ENCODE measurements around the gene KCNH6.
A peak's percentile ranks its signal among the peaks of the same experiment; 100 is the strongest.

Gene KCNH6

GRCh38 chr17:63549946-63550816 is 27.0 kb downstream of the KCNH6 start, which contains the start of gene DCAF7 (continued):
- TF ChIP-seq ZSCAN30 (tag by site-specific recombination; IDR thresholded peaks at IDR 0.05) (peak; percentile 49), ZBTB8A (tag by site-specific recombination; IDR thresholded peaks at IDR 0.05) (peak; percentile 89), ZBTB7A (tag by site-specific recombination; IDR thresholded peaks at IDR 0.05; ENCODE audit: low read depth) (peak; percentile 39; the same call in 1 of the 2 replicates), ZNF133 (tag by site-specific recombination; IDR thresholded peaks at IDR 0.05) (no peak), ZNF501 (tag by site-specific recombination; IDR thresholded peaks at IDR 0.05) (peak; percentile 86), SCRT2 (tag by site-specific recombination; IDR thresholded peaks at IDR 0.05) (peak; percentile 95), SP7 (tag by site-specific recombination; IDR thresholded peaks at IDR 0.05) (peak; percentile 74; the same call in 1 of the 2 replicates), GLIS2 (tag by site-specific recombination; IDR thresholded peaks at IDR 0.05) (peak; percentile 92), ZBTB1 (tag by site-specific recombination; IDR thresholded peaks at IDR 0.05) (no peak), ZNF37A (tag by site-specific recombination; IDR thresholded peaks at IDR 0.05) (no peak), ZEB2 (tag by site-specific recombination; IDR thresholded peaks at IDR 0.05) (peak; percentile 39; the same call in 1 of the 2 replicates), ZNF704 (tag by site-specific recombination; IDR thresholded peaks at IDR 0.05) (no peak), ZFP37 (tag by site-specific recombination; IDR thresholded peaks at IDR 0.05) (peak; percentile 82; the same call in 1 of the 2 replicates), ZNF394 (tag by site-specific recombination; IDR thresholded peaks at IDR 0.05; ENCODE audit: borderline replicate concordance) (no peak), ZNF433 (tag by site-specific recombination; IDR thresholded peaks at IDR 0.05; ENCODE audit: low read depth) (no peak), ZNF692 (tag by site-specific recombination; IDR thresholded peaks at IDR 0.05) (peak; percentile 94), ZNF600 (tag by site-specific recombination; IDR thresholded peaks at IDR 0.05) (peak; percentile 41), ZNF416 (tag by site-specific recombination; IDR thresholded peaks at IDR 0.05) (no peak), KLF16 (tag by site-specific recombination; IDR thresholded peaks at IDR 0.05) (peak; percentile 89), ZBTB21 (tag by site-specific recombination; IDR thresholded peaks at IDR 0.05) (0 out of 2 replicates have a peak, but pooled peaks have one; percentile 16), ZNF24 (tag by site-specific recombination; IDR thresholded peaks at IDR 0.05) (peak; percentile 30; the same call in 1 of the 2 replicates), ZBTB6 (tag by site-specific recombination; IDR thresholded peaks at IDR 0.05) (no peak), ZNF792 (tag by site-specific recombination; IDR thresholded peaks at IDR 0.05) (peak; percentile 36; the same call in 1 of the 2 replicates), KLF1 (tag by site-specific recombination; IDR thresholded peaks at IDR 0.05) (peak; percentile 16; the same call in 1 of the 2 replicates), ZNF518A (tag by site-specific recombination; conservative IDR thresholded peaks at IDR 0.05; ENCODE audit: low read depth) (peak; percentile 15; the same call in 1 of the 2 replicates), ZNF449 (tag by site-specific recombination; IDR thresholded peaks at IDR 0.05) (peak; percentile 64), YY1 (tag by site-specific recombination; IDR thresholded peaks at IDR 0.05) (peak; percentile 57), BCL11A (tag by site-specific recombination; IDR thresholded peaks at IDR 0.05; ENCODE audit: low read depth) (0 out of 2 replicates have a peak, but pooled peaks have one; percentile 30), ZNF146 (tag by site-specific recombination; IDR thresholded peaks at IDR 0.05) (peak; percentile 40; the same call in 1 of the 2 replicates), PRDM1 (tag by site-specific recombination; IDR thresholded peaks at IDR 0.05) (peak; percentile 80)
